ENCODE measurements around the gene IQSEC3.

DNA sequence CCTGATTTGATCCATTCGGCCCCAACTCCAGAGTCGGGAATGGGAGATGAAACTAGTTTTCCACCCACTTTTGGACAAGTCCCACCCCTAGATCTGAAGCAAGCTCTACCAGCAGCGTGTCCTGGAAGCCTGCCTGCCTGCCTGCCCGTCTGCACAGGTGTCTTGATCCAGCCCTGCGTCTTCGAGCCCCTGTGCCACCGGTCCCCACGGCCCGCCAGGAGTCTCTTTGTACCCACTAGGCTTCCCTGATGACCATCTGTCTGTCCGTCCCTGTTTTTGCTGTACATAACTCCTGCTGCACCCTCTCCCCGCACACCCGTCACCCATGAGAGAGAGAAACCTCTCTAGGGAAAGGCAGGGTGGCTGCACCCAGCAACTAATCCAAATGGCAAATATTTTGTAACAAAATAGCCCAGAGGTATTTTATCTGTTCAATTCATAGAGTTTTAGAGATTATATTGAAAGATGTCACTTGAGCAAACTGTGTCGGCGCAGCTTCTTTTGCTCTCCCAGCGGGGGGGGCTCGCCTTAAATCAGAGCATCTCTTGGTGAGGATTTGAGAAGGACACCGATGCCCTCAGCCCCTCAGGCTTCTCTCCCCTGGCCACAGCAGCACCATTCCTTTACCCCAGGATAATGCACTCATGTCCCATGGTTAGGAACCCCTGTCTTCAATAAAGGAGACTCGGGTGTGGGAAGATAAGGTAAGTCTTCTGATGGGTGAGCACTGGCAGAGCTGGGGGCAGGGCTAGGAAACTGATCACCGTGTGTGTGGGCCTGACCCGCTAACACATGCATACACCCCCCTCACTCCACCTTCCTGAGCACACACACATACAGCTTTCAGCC lies 111.6 kb downstream of the IQSEC3 start:
- TF ChIP-seq ZNF274 (IDR thresholded peaks at IDR 0.05; ENCODE audit: low read length), result no peak
- TF ChIP-seq ZNF274 (tag by site-specific recombination; IDR thresholded peaks at IDR 0.05; ENCODE audit: borderline replicate concordance), result no peak
- no peak for TF ChIP-seq ZBTB17 (tag by site-specific recombination; IDR thresholded peaks at IDR 0.05)
- TF ChIP-seq KLF16 (tag by site-specific recombination; IDR thresholded peaks at IDR 0.05), result no peak
- TF ChIP-seq ZNF202 (tag by site-specific recombination; IDR thresholded peaks at IDR 0.05; ENCODE audit: borderline replicate concordance), result no peak
- TF ChIP-seq ZBTB48 (tag by site-specific recombination; IDR thresholded peaks at IDR 0.05), result no peak
- no peak for TF ChIP-seq ZNF768 (tag by site-specific recombination; IDR thresholded peaks at IDR 0.05)
- TF ChIP-seq, protein P1, sequence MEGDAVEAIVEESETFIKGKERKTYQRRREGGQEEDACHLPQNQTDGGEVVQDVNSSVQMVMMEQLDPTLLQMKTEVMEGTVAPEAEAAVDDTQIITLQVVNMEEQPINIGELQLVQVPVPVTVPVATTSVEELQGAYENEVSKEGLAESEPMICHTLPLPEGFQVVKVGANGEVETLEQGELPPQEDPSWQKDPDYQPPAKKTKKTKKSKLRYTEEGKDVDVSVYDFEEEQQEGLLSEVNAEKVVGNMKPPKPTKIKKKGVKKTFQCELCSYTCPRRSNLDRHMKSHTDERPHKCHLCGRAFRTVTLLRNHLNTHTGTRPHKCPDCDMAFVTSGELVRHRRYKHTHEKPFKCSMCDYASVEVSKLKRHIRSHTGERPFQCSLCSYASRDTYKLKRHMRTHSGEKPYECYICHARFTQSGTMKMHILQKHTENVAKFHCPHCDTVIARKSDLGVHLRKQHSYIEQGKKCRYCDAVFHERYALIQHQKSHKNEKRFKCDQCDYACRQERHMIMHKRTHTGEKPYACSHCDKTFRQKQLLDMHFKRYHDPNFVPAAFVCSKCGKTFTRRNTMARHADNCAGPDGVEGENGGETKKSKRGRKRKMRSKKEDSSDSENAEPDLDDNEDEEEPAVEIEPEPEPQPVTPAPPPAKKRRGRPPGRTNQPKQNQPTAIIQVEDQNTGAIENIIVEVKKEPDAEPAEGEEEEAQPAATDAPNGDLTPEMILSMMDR (tag by site-specific recombination; IDR thresholded peaks at IDR 0.05), result no peak
- TF ChIP-seq, protein P2, sequence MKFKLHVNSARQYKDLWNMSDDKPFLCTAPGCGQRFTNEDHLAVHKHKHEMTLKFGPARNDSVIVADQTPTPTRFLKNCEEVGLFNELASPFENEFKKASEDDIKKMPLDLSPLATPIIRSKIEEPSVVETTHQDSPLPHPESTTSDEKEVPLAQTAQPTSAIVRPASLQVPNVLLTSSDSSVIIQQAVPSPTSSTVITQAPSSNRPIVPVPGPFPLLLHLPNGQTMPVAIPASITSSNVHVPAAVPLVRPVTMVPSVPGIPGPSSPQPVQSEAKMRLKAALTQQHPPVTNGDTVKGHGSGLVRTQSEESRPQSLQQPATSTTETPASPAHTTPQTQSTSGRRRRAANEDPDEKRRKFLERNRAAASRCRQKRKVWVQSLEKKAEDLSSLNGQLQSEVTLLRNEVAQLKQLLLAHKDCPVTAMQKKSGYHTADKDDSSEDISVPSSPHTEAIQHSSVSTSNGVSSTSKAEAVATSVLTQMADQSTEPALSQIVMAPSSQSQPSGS (tag by site-specific recombination; IDR thresholded peaks at IDR 0.05; ENCODE audit: low read depth), result no peak
- TF ChIP-seq ZNF549 (tag by site-specific recombination; IDR thresholded peaks at IDR 0.05), result no peak
